ENCODE data around the gene MYLK4.

Gene MYLK4

GRCh38 chr6:2695454-2696095, 55.1 kb downstream of the MYLK4 start:
- H3K4me2 ChIP-seq (ENCODE audit: low read depth, low read length, poor library complexity, severe bottlenecking) = no peak overlapping the region
- TF ChIP-seq CTCF (conservative IDR thresholded peaks at IDR 0.05; ENCODE audit: low read length) (peak; percentile 72), EZH2phosphoT487 (IDR thresholded peaks at IDR 0.05; ENCODE audit: borderline replicate concordance) (no peak)
- no peak overlapping the region for H2AFZ ChIP-seq (ENCODE audit: low read length)

GRCh38 chr6:2693231-2693630, 57.5 kb downstream of the MYLK4 start:
- Histone ChIP-seq H2AFZ (ENCODE audit: low read length) (no peak overlapping the region), H3K9me3 (ENCODE audit: insufficient read depth, low read depth, low read length) (no peaks in the 10 kb centered on the region), H3K9ac (ENCODE audit: low read depth, low read length, poor library complexity, severe bottlenecking) (no peak overlapping the region), H3K4me1 (ENCODE audit: insufficient read depth, low read length, poor library complexity, severe bottlenecking) (no peaks in the 10 kb centered on the region), H3K36me3 (ENCODE audit: insufficient read depth, low read length) (no peaks in the 10 kb centered on the region), H4K20me1 (ENCODE audit: insufficient read depth, low read length, poor library complexity, severe bottlenecking) (no peaks in the 10 kb centered on the region), H3K27me3 (ENCODE audit: insufficient read depth, low read length, poor library complexity, severe bottlenecking) (no peaks in the 10 kb centered on the region), H3K9me2 (replicated peaks; ENCODE audit: low read depth, low read length) (no peaks in the 10 kb centered on the region), H3K4me2 (ENCODE audit: low read depth, low read length, poor library complexity, severe bottlenecking) (no peak overlapping the region), H3F3A (ENCODE audit: low read depth) (no peaks in the 10 kb centered on the region), H3K4me3 (ENCODE audit: low read length, poor library complexity, severe bottlenecking) (no peak overlapping the region), H3K79me2 (ENCODE audit: insufficient read depth, low read length) (no peaks in the 10 kb centered on the region)
- TF ChIP-seq EZH2phosphoT487 (IDR thresholded peaks at IDR 0.05; ENCODE audit: borderline replicate concordance) (no peak), CTCF (conservative IDR thresholded peaks at IDR 0.05; ENCODE audit: low read length) (no peak)

More at GRCh38 chr6:2695454-2696095, 55.1 kb downstream of the MYLK4 start:
- no peaks in the 10 kb centered on the region for H3K9me3 ChIP-seq (ENCODE audit: insufficient read depth, low read depth, low read length)
- H3K9ac ChIP-seq (ENCODE audit: low read depth, low read length, poor library complexity, severe bottlenecking) = no peak overlapping the region
- H3F3A ChIP-seq (ENCODE audit: low read depth) = no peaks in the 10 kb centered on the region
- no peaks in the 10 kb centered on the region for H3K79me2 ChIP-seq (ENCODE audit: insufficient read depth, low read length)
- no peaks in the 10 kb centered on the region for H3K9me2 ChIP-seq (replicated peaks; ENCODE audit: low read depth, low read length)
- H3K4me3 ChIP-seq (ENCODE audit: low read length, poor library complexity, severe bottlenecking) = no peak overlapping the region
- H4K20me1 ChIP-seq (ENCODE audit: insufficient read depth, low read length, poor library complexity, severe bottlenecking) = no peaks in the 10 kb centered on the region
- H3K4me1 ChIP-seq (ENCODE audit: insufficient read depth, low read length, poor library complexity, severe bottlenecking) = no peaks in the 10 kb centered on the region
- no peaks in the 10 kb centered on the region for H3K27me3 ChIP-seq (ENCODE audit: insufficient read depth, low read length, poor library complexity, severe bottlenecking)
- no peaks in the 10 kb centered on the region for H3K36me3 ChIP-seq (ENCODE audit: insufficient read depth, low read length)

- H3K9ac ChIP-seq (ENCODE audit: low read depth, low read length, poor library complexity, severe bottlenecking) = no peak overlapping the region
- H2AFZ ChIP-seq (ENCODE audit: low read length) = no peak overlapping the region
- H3K27me3 ChIP-seq (ENCODE audit: insufficient read depth, low read length, poor library complexity, severe bottlenecking) = no peaks in the 10 kb centered on the region
- no peaks in the 10 kb centered on the region for H3F3A ChIP-seq (ENCODE audit: low read depth)
- H3K9me3 ChIP-seq (ENCODE audit: insufficient read depth, low read depth, low read length) = no peaks in the 10 kb centered on the region
- no peaks in the 10 kb centered on the region for H3K36me3 ChIP-seq (ENCODE audit: insufficient read depth, low read length)
- H3K4me2 ChIP-seq (ENCODE audit: low read depth, low read length, poor library complexity, severe bottlenecking) = no peak overlapping the region
- no peak overlapping the region for H3K4me3 ChIP-seq (ENCODE audit: low read length, poor library complexity, severe bottlenecking)
- no peaks in the 10 kb centered on the region for H4K20me1 ChIP-seq (ENCODE audit: insufficient read depth, low read length, poor library complexity, severe bottlenecking)
- no peaks in the 10 kb centered on the region for H3K9me2 ChIP-seq (replicated peaks; ENCODE audit: low read depth, low read length)
- H3K4me1 ChIP-seq (ENCODE audit: insufficient read depth, low read length, poor library complexity, severe bottlenecking) = no peaks in the 10 kb centered on the region
- no peaks in the 10 kb centered on the region for H3K79me2 ChIP-seq (ENCODE audit: insufficient read depth, low read length)
- TF ChIP-seq CTCF (conservative IDR thresholded peaks at IDR 0.05; ENCODE audit: low read length) (no peak), EZH2phosphoT487 (IDR thresholded peaks at IDR 0.05; ENCODE audit: borderline replicate concordance) (no peak)
These were observed 62.2 kb downstream of the MYLK4 start for GRCh38 chr6:2688401-2689064.

Measured in Loucy (cell line).